PFSK-1 (cell line): ENCODE results near the gene FAT2.

ENCODE experiments used
- FOXP2 ChIP-seq: optimal IDR thresholded peaks from 2 replicates; pipeline ENCODE3; 2011; ENCODE audit warnings: borderline replicate concordance, control low read depth, inconsistent platforms; ENCODE audit not compliant: insufficient read depth; ENCODE audit errors: extremely low read length, extremely low read depth
- POLR2AphosphoS5 ChIP-seq: IDR thresholded peaks from 2 replicates; pipeline ENCODE4 v1.6.1; 2012; ENCODE audit warnings: low read depth, mild to moderate bottlenecking, control low read depth, low read length, moderate library complexity
- TAF1 ChIP-seq: IDR thresholded peaks from 2 replicates; pipeline ENCODE4 v1.6.1; 2012; ENCODE audit warnings: low read length, control low read depth, borderline replicate concordance; ENCODE audit not compliant: insufficient read depth
- TF ChIP-seq, protein P1 (sequence below), 2 experiments: IDR thresholded peaks; 2 replicates each; pipeline versions ENCODE4 v1.6.1 to v1.8.0; 2011 to 2012; ENCODE audit warnings: low read depth in 2 of 2, low read length in 2 of 2, control low read depth in 1 of 2, inconsistent platforms in 1 of 2, mild to moderate bottlenecking in 1 of 2, moderate library complexity in 1 of 2; ENCODE audit not compliant: insufficient read depth in 1 of 2

GRCh38 chr5:151551985-151552384 is 39.1 kb downstream of the FAT2 start:
- TF ChIP-seq POLR2AphosphoS5 (no peak), TAF1 (no peak), FOXP2 (no peak)
- TF ChIP-seq, protein P1, sequence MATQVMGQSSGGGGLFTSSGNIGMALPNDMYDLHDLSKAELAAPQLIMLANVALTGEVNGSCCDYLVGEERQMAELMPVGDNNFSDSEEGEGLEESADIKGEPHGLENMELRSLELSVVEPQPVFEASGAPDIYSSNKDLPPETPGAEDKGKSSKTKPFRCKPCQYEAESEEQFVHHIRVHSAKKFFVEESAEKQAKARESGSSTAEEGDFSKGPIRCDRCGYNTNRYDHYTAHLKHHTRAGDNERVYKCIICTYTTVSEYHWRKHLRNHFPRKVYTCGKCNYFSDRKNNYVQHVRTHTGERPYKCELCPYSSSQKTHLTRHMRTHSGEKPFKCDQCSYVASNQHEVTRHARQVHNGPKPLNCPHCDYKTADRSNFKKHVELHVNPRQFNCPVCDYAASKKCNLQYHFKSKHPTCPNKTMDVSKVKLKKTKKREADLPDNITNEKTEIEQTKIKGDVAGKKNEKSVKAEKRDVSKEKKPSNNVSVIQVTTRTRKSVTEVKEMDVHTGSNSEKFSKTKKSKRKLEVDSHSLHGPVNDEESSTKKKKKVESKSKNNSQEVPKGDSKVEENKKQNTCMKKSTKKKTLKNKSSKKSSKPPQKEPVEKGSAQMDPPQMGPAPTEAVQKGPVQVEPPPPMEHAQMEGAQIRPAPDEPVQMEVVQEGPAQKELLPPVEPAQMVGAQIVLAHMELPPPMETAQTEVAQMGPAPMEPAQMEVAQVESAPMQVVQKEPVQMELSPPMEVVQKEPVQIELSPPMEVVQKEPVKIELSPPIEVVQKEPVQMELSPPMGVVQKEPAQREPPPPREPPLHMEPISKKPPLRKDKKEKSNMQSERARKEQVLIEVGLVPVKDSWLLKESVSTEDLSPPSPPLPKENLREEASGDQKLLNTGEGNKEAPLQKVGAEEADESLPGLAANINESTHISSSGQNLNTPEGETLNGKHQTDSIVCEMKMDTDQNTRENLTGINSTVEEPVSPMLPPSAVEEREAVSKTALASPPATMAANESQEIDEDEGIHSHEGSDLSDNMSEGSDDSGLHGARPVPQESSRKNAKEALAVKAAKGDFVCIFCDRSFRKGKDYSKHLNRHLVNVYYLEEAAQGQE (IDR thresholded peaks at IDR 0.05; ENCODE audit: insufficient read depth in 1 of 2, low read depth in 2 of 2, low read length in 2 of 2): no peak
